Lung microvascular endothelial cell (primary cell): ENCODE measurements around the gene B4GALNT4. TPM values are rescaled to one million over a fixed set of nuclear protein-coding genes. Genes with fewer than 3 reads are reported as not detected.
"Not testable (repeated sequence)": the region's sequence is repeated elsewhere in the genome, so short reads cannot be mapped to it uniquely, and the experiment has no call there.

ENCODE experiments used
- DNase-seq, 2 donors: peaks; one replicate each; pipeline versions ENCODE4 v3.0.0 to v3.0.0-alpha.2; 2010; ENCODE audit warnings: low read depth in 2 of 2
- total RNA-seq: library from RNA; depleted of rRNA; stranded (reverse); fragments of >200 nt; gene quantifications from 2 replicates; pipeline ENCODE4 v1.2.1, GENCODE V29; 2014

Gene B4GALNT4
- total RNA-seq: 0.20 and 0.65 TPM in 2 replicates

GRCh38 chr11:369336-370018, at the start of gene B4GALNT4:
B4GALNT4 (plus strand) TSS chr11:369499; CDS start chr11:369804, 305 bp downstream.
- DNase-seq: peak in 1 of 2 donors; percentile 14

- not testable (repeated sequence) for DNase-seq
These were observed 49.4 kb upstream of the B4GALNT4 start for GRCh38 chr11:319888-320273.

- DNase-seq: no peak
These were observed 45.1 kb upstream of the B4GALNT4 start for GRCh38 chr11:324156-324555.

GRCh38 chr11:324593-325517, 44.4 kb upstream of the B4GALNT4 start:
- DNase-seq: not testable (repeated sequence)

- no peak for DNase-seq
These were observed 43.3 kb upstream of the B4GALNT4 start for GRCh38 chr11:325796-326591.

- no peak for DNase-seq
These were observed 42.8 kb upstream of the B4GALNT4 start for GRCh38 chr11:326592-326841.

GRCh38 chr11:326842-327580, 42.3 kb upstream of the B4GALNT4 start:
- DNase-seq: peak; percentile 85 to 92

- DNase-seq: no peak
These were observed 41.7 kb upstream of the B4GALNT4 start for GRCh38 chr11:327581-327923.

- DNase-seq: no peak
These were observed 41.3 kb upstream of the B4GALNT4 start for GRCh38 chr11:328012-328411.

GRCh38 chr11:328516-329100, 40.7 kb upstream of the B4GALNT4 start:
- DNase-seq: not testable (repeated sequence)

GRCh38 chr11:329886-330253, 39.4 kb upstream of the B4GALNT4 start:
- no peak for DNase-seq

GRCh38 chr11:330307-330693, 39.0 kb upstream of the B4GALNT4 start:
- no peak for DNase-seq

- no peak for DNase-seq
These were observed 38.5 kb upstream of the B4GALNT4 start for GRCh38 chr11:330694-331357.

GRCh38 chr11:331358-332060, 37.8 kb upstream of the B4GALNT4 start:
- no peak for DNase-seq

- no peak for DNase-seq
These were observed 36.4 kb upstream of the B4GALNT4 start for GRCh38 chr11:332651-333480.

GRCh38 chr11:333616-334263, 35.6 kb upstream of the B4GALNT4 start:
- not testable (repeated sequence) for DNase-seq

- no peak for DNase-seq
These were observed 34.9 kb upstream of the B4GALNT4 start for GRCh38 chr11:334264-334994.
